Skeletal muscle cell (primary cell): Measurements from ENCODE around the gene CTBP1.

ENCODE experiments used
- DNase-seq: peaks from one replicate; pipeline ENCODE4 v3.0.0-alpha.2; 2010; ENCODE audit warnings: low read depth
- H3K4me3 ChIP-seq: 2 replicates; pipeline ENCODE4 v1.5.1; 2011; ENCODE audit warnings: low read depth, mild to moderate bottlenecking, control low read depth, low read length, moderate library complexity

Gene CTBP1

GRCh38 chr4:1171311-1172227 is 77.4 kb downstream of the CTBP1 start:
- H3K4me3 ChIP-seq = peak overlapping the region; percentile 63
- DNase-seq = no peak

GRCh38 chr4:1170976-1171310 is 78.0 kb downstream of the CTBP1 start:
- peak overlapping the region; percentile 63 for H3K4me3 ChIP-seq
- no peak for DNase-seq

GRCh38 chr4:1170156-1170975 is 78.6 kb downstream of the CTBP1 start:
- no peak for DNase-seq
- H3K4me3 ChIP-seq = peak overlapping the region; percentile 63

- DNase-seq = no peak
- peak overlapping the region; percentile 8 for H3K4me3 ChIP-seq
Measured at GRCh38 chr4:1169691-1170096, 79.2 kb downstream of the CTBP1 start.

GRCh38 chr4:1169171-1169671 is 79.7 kb downstream of the CTBP1 start:
- no peak for DNase-seq
- no peak overlapping the region for H3K4me3 ChIP-seq

- peak overlapping the region; percentile 48 for H3K4me3 ChIP-seq
- no peak for DNase-seq
Measured at GRCh38 chr4:1168191-1169101, 80.5 kb downstream of the CTBP1 start.

- peak overlapping the region; percentile 48 for H3K4me3 ChIP-seq
- peak; percentile 57 for DNase-seq
Measured at GRCh38 chr4:1167244-1167949, 81.5 kb downstream of the CTBP1 start.

- no peak overlapping the region for H3K4me3 ChIP-seq
Measured at GRCh38 chr4:1166509-1167243, 82.3 kb downstream of the CTBP1 start.

GRCh38 chr4:1164956-1165545 is 83.9 kb downstream of the CTBP1 start:
- no peak for DNase-seq
- H3K4me3 ChIP-seq = no peak overlapping the region

More at GRCh38 chr4:1166509-1167243, 82.3 kb downstream of the CTBP1 start:
- no peak for DNase-seq

- H3K4me3 ChIP-seq = no peak overlapping the region
- no peak for DNase-seq
Measured at GRCh38 chr4:1164444-1164843, 84.5 kb downstream of the CTBP1 start.

- H3K4me3 ChIP-seq = no peak overlapping the region
- no peak for DNase-seq
Measured at GRCh38 chr4:1164040-1164439, 84.9 kb downstream of the CTBP1 start.
